ENCODE data around the gene AOX1.
"Not testable (repeated sequence)": the region's sequence is repeated elsewhere in the genome, so short reads cannot be mapped to it uniquely, and the experiment has no call there.

AOX1 gene

DNA sequence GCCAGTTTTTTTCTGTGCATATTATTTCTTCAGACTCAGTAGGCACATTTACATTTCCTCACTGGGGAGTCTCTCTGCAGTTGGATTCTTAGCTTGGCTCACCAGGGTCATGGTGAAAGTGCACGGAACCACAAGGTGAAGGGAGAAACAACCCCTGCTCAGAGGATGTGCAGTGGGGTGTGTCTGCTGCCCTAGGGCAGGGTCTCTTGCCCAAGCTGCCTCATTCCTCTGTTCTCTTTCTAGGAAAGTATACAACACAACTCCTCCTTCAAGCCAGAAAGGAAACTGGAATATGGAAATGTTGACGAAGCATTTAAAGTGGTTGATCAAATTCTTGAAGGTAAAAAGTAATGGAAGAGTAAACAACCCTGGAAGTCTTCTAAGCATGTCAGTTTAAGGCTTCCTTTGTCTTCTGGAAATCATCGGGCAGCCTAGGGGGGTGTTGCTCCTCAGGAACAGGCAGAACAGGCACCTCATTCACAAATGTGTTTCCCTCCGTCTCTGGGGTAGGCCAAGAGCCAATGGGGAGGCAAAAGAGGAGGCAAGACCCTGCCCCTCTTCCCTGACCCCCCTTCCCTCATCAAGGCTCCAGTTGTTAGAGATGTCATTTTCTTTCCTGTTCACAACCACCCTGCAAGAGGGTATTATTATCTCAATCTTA, 41.4 kb downstream of the AOX1 start:
- H3K27me3 ChIP-seq (ENCODE audit: insufficient read depth, poor library complexity, severe bottlenecking), result no peaks in the 10 kb centered on the region
- H3K27ac ChIP-seq (replicated peaks), result no peak overlapping the region
- no peak for DNase-seq (ENCODE audit: low read depth in 1 of 2, low spot score in 1 of 2)
- H3K4me3 ChIP-seq (replicated peaks; ENCODE audit: insufficient read depth, low read length), result no peak overlapping the region
- TF ChIP-seq POLR2AphosphoS5 (IDR thresholded peaks at IDR 0.05; ENCODE audit: low read depth), result no peak

GRCh38 chr2:200628461-200628860, 42.6 kb downstream of the AOX1 start:
- DNase-seq (ENCODE audit: low read depth in 1 of 2, low spot score in 1 of 2); H3K27me3 ChIP-seq (ENCODE audit: insufficient read depth, poor library complexity, severe bottlenecking); H3K4me3 ChIP-seq (replicated peaks; ENCODE audit: insufficient read depth, low read length); H3K27ac ChIP-seq (replicated peaks): not testable (repeated sequence)

DNA sequence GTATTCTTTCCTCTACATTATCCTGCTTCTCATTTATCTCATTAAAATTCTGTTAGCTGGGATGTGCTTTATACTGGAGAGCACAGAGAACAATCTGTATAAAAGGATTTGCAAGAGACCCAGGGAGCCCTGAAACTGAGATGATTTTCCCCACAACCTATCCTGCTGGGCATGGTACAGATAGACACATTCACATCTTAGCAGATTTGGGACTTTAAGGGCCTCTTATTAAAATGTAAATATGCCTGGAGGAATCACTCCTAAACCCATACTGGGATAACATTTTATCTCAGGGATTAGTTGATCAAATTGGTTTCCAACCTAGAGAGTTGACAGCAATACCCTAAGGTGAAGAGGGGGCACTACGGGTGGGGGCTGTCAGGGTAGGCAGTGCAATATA, 45.5 kb downstream of the AOX1 start:
- no peaks in the 10 kb centered on the region for H3K27me3 ChIP-seq (ENCODE audit: insufficient read depth, poor library complexity, severe bottlenecking)
- no peak for DNase-seq (ENCODE audit: low read depth in 1 of 2, low spot score in 1 of 2)
- no peak overlapping the region for H3K4me3 ChIP-seq (replicated peaks; ENCODE audit: insufficient read depth, low read length)
- no peak for TF ChIP-seq GABPA (IDR thresholded peaks at IDR 0.05; ENCODE audit: low read depth)
- TF ChIP-seq REST (IDR thresholded peaks at IDR 0.05; ENCODE audit: insufficient replicate concordance, low read depth), result no peak
- TF ChIP-seq CTCF (IDR thresholded peaks at IDR 0.05; ENCODE audit: insufficient read depth, low read length), result no peak
- TF ChIP-seq POLR2AphosphoS5 (IDR thresholded peaks at IDR 0.05; ENCODE audit: low read depth), result no peak
- TF ChIP-seq SPI1 (IDR thresholded peaks at IDR 0.05; ENCODE audit: borderline replicate concordance, low read depth), result no peak
- H3K27ac ChIP-seq (replicated peaks), result no peak overlapping the region

DNA sequence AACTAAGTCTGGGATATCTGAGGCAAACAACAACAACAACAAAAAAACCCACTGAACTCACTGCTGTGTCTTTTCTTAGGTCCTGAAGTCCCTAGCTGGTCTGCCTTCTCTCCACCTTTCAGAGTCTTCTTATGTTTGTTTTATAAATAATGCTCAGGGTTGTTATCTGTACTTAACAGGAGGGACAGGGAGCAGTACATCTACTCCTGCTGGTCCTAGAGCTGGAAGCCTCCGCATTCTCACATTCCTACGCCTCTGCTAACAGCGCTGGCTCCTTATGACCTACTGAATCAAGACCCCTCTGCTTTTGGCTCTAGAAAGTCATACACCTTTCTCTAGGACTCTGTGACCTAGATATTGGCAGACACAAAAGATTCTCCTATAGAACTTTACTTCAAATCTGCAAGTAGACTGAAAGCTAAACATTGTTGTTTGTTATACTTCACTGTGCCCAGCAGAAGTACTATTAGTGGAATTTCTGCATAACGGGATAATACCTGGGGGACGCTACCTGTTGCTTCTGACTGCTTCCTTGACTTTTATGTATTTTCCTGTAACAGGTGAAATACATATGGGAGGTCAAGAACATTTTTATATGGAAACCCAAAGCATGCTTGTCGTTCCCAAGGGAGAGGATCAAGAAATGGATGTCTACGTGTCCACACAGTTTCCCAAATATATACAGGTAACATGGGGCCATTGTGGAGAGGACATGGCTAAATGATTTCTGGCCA, 48.6 kb downstream of the AOX1 start:
- no peak overlapping the region for H3K4me3 ChIP-seq (replicated peaks; ENCODE audit: insufficient read depth, low read length)
- TF ChIP-seq GABPA (IDR thresholded peaks at IDR 0.05; ENCODE audit: low read depth) (no peak), CTCF (IDR thresholded peaks at IDR 0.05; ENCODE audit: insufficient read depth, low read length) (no peak), POLR2AphosphoS5 (IDR thresholded peaks at IDR 0.05; ENCODE audit: low read depth) (no peak), SPI1 (IDR thresholded peaks at IDR 0.05; ENCODE audit: borderline replicate concordance, low read depth) (no peak), REST (IDR thresholded peaks at IDR 0.05; ENCODE audit: insufficient replicate concordance, low read depth) (no peak)
- no peak for DNase-seq (ENCODE audit: low read depth in 1 of 2, low spot score in 1 of 2)
- H3K27ac ChIP-seq (replicated peaks), result peak overlapping the region; percentile 7; the same call in 1 of the 2 replicates
- H3K27me3 ChIP-seq (ENCODE audit: insufficient read depth, poor library complexity, severe bottlenecking), result no peaks in the 10 kb centered on the region
